Chondrocyte (in vitro differentiated cells): ENCODE results near the gene EPAS1. TPM values are rescaled to one million over a fixed set of nuclear protein-coding genes. Genes with fewer than 3 reads are reported as not detected.

Source experiments
- DNase-seq: peaks from one replicate; pipeline ENCODE4 v3.0.0; 2021; ENCODE audit warnings: mixed read lengths, low spot score
- H3K27ac Mint-ChIP-seq: one replicate; pipeline ENCODE4 v1.8.0; 2021; ENCODE audit warnings: mild to moderate bottlenecking, moderate library complexity, mixed read lengths; ENCODE audit not compliant: unreplicated experiment
- H3K27me3 Mint-ChIP-seq: 2 replicates; pipeline ENCODE4 v1.8.0; 2021; ENCODE audit warnings: low read depth, mixed read lengths
- H3K36me3 Mint-ChIP-seq: 2 replicates; pipeline ENCODE4 v1.8.0; 2021; ENCODE audit warnings: low read depth, mixed read lengths
- H3K4me1 Mint-ChIP-seq: 2 replicates; pipeline ENCODE4 v1.8.0; 2021; ENCODE audit warnings: low read depth, mild to moderate bottlenecking, mixed read lengths
- H3K4me3 Mint-ChIP-seq: one replicate; pipeline ENCODE4 v1.8.0; 2021; ENCODE audit warnings: mild to moderate bottlenecking, moderate library complexity, mixed read lengths; ENCODE audit not compliant: unreplicated experiment
- H3K9me3 Mint-ChIP-seq: 2 replicates; pipeline ENCODE4 v1.8.0; 2021; ENCODE audit warnings: low read depth, mixed read lengths
- total RNA-seq: library from RNA; stranded (reverse); gene quantifications from 3 replicates; pipeline ENCODE4 v1.2.1, GENCODE V29; 2021
- TF ChIP-seq, protein P1 (sequence below): fragments of 200-600 bp; sonication (generic); IDR thresholded peaks from 2 replicates; pipeline ENCODE4 v1.5.0; 2021; ENCODE audit warnings: antibody characterized with exemption, mild to moderate bottlenecking, moderate library complexity

The EPAS1 gene
- total RNA-seq, 1 donor from 2014 or later, result 122 TPM

DNA sequence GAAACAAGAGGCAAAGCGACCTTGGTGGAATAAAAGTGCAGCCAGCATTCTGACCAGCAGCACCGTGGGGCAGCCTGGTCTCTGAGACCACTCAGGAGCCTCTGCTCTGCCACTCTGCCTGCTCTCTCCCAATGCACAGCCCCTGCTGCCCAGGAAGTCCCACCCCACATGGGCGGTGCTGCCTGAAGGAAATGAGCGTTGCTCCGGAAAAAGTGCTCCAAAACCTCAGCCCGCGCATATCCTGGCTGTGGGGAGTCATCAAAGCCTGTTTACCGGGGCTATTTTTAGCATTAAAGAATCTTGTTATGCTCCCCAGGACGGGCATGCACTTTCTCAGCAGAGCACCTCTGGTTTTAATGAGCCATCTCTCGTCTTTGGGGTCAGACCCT is 54.5 kb downstream of the EPAS1 start:
- Mint-ChIP-seq H3K27me3 (no peaks in the 10 kb centered on the region), H3K27ac (no peak overlapping the region), H3K36me3 (peaks cover 42% of the 10 kb centered on the region), H3K4me3 (no peak overlapping the region), H3K4me1 (no peaks in the 10 kb centered on the region), H3K9me3 (no peaks in the 10 kb centered on the region)
- no peak for DNase-seq
- TF ChIP-seq, protein P1, sequence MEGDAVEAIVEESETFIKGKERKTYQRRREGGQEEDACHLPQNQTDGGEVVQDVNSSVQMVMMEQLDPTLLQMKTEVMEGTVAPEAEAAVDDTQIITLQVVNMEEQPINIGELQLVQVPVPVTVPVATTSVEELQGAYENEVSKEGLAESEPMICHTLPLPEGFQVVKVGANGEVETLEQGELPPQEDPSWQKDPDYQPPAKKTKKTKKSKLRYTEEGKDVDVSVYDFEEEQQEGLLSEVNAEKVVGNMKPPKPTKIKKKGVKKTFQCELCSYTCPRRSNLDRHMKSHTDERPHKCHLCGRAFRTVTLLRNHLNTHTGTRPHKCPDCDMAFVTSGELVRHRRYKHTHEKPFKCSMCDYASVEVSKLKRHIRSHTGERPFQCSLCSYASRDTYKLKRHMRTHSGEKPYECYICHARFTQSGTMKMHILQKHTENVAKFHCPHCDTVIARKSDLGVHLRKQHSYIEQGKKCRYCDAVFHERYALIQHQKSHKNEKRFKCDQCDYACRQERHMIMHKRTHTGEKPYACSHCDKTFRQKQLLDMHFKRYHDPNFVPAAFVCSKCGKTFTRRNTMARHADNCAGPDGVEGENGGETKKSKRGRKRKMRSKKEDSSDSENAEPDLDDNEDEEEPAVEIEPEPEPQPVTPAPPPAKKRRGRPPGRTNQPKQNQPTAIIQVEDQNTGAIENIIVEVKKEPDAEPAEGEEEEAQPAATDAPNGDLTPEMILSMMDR, result no peak

DNA sequence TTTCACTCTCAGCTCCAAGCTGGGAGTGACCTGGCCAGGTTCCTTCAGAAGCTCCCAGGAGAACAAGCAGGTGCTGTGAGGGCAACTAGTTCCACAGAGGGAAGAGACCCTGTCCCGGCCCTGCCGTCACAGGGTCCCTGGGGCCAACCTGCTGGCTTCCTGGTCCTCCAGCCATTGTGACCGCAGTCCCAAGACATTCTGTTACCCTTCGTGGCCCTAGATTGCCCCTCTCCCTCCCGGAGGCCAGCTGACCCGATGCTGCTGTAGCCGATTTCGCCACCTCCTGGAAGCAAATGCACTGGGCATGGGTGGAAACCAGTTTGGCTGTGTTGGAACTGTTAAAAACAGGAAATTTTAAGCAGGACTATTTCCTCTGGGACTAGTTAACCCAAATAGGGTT is 55.4 kb downstream of the EPAS1 start:
- H3K27me3 Mint-ChIP-seq, result no peaks in the 10 kb centered on the region
- no peak for DNase-seq
- H3K9me3 Mint-ChIP-seq, result no peaks in the 10 kb centered on the region
- H3K36me3 Mint-ChIP-seq, result peaks cover 47% of the 10 kb centered on the region
- TF ChIP-seq, protein P1, result peak; percentile 35
- H3K4me1 Mint-ChIP-seq, result no peaks in the 10 kb centered on the region
- H3K27ac Mint-ChIP-seq, result no peak overlapping the region
- no peak overlapping the region for H3K4me3 Mint-ChIP-seq

DNA sequence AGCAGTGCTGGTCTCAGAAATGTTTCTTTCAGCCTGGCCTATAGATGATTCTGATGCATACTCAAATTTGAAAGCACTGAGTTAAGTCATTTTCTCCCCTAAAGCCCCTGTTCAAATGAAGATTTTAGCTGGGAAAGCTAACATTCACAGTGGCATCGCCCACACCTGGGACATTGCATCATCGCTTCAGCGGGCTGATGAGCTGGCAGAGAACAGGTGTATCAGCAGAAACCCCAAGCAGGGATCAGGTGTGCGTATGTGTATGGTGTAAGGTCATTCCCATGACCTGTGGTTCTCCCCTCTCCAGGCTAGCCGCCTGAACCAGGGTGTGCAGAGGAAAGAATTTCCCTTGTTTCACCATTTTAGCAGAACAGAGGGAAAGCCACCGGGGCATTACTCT is 56.3 kb downstream of the EPAS1 start:
- no peak overlapping the region for H3K4me3 Mint-ChIP-seq
- no peak for DNase-seq
- H3K9me3 Mint-ChIP-seq, result no peaks in the 10 kb centered on the region
- no peak overlapping the region for H3K27ac Mint-ChIP-seq
- no peaks in the 10 kb centered on the region for H3K27me3 Mint-ChIP-seq
- H3K36me3 Mint-ChIP-seq, result peaks cover 47% of the 10 kb centered on the region
- TF ChIP-seq, protein P1, result no peak
- no peaks in the 10 kb centered on the region for H3K4me1 Mint-ChIP-seq

DNA sequence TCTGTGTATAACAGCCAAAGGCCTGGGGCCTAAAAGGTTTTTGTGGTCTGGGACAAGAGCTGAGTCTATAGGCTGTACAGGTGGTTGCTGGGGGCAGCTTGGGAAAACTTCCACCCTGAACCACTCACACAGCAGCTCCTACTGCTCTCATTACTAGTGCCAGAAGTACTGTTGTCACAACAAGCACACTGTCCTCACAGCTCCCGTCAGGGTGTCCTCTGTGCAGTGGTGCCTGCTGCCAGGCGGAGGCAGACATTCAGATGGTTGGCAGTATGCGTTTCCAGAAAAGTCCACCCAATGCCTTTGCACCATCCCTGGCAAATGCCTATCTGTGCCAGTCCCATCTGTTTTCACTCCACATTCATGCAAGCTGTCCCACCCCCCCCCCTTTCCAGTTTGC is 58.5 kb downstream of the EPAS1 start:
- DNase-seq, result no peak
- Mint-ChIP-seq H3K4me1 (no peaks in the 10 kb centered on the region), H3K27me3 (no peaks in the 10 kb centered on the region), H3K4me3 (no peak overlapping the region), H3K9me3 (no peaks in the 10 kb centered on the region), H3K27ac (no peak overlapping the region), H3K36me3 (peaks cover 49% of the 10 kb centered on the region)
- TF ChIP-seq, protein P1, result no peak

DNA sequence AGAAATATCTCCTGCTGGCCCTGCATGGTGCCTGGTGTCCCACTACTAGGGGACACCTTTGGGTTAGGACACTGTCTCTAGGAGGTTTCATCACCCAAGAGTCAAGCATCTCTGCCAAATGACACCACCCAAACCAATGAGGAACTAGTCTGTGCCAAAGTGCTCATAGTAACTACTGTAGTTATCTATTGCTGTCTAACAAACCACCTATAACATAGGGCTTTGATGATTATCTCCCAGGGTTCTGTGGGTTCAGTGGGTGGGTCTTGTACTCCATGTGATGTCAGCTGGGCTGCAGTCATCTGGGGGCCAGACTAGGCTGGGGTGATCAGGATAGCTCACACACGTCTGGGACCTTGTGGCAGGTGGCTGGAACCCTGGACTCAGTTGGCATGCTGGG is 59.8 kb downstream of the EPAS1 start:
- Mint-ChIP-seq H3K27me3 (no peaks in the 10 kb centered on the region), H3K9me3 (no peaks in the 10 kb centered on the region), H3K4me3 (no peak overlapping the region), H3K36me3 (peaks cover 52% of the 10 kb centered on the region), H3K4me1 (no peaks in the 10 kb centered on the region), H3K27ac (no peak overlapping the region)
- TF ChIP-seq, protein P1, result no peak
- DNase-seq, result no peak
